ENCODE measurements around the gene FAP. TPM values are rescaled to one million over a fixed set of nuclear protein-coding genes. Genes with fewer than 3 reads are reported as not detected.

Gene FAP
- total RNA-seq, 1 donor = 207 TPM

GRCh38 chr2:162166745-162167144 lies 76.5 kb downstream of the FAP start:
- no peak for TF ChIP-seq CTCF (IDR thresholded peaks at IDR 0.05; ENCODE audit: insufficient read depth, low read depth, low read length)
- H3K4me3 ChIP-seq (ENCODE audit: low read depth, low read length) = no peak overlapping the region
- no peak for DNase-seq (ENCODE audit: low read depth)

- no peak overlapping the region for H3K4me3 ChIP-seq (ENCODE audit: low read depth, low read length)
- no peak for DNase-seq (ENCODE audit: low read depth)
- TF ChIP-seq CTCF (IDR thresholded peaks at IDR 0.05; ENCODE audit: insufficient read depth, low read depth, low read length) = no peak
These were observed 77.1 kb downstream of the FAP start for GRCh38 chr2:162166174-162166573.

DNA sequence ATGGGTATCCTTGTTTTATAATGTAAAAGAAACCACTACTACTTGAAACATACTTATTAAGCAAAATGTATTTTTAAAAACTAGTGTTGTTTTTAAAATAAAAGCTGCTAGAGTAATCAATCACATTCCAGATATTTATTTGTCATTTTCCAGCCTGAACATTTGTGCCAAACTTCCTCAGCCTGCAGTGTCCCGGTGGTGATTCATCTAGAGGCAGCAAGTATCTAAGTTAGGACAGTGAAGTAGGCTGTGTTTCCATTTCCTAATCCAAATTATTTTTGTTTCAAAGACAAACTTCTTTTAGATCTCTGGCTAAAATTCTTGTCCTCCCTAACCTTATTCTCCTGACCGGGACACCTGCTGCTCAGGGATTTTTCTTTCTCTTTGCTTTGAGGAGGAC lies 78.4 kb downstream of the FAP start:
- DNase-seq (ENCODE audit: low read depth) = no peak
- TF ChIP-seq CTCF (IDR thresholded peaks at IDR 0.05; ENCODE audit: insufficient read depth, low read depth, low read length) = no peak
- H3K4me3 ChIP-seq (ENCODE audit: low read depth, low read length) = no peak overlapping the region

DNA sequence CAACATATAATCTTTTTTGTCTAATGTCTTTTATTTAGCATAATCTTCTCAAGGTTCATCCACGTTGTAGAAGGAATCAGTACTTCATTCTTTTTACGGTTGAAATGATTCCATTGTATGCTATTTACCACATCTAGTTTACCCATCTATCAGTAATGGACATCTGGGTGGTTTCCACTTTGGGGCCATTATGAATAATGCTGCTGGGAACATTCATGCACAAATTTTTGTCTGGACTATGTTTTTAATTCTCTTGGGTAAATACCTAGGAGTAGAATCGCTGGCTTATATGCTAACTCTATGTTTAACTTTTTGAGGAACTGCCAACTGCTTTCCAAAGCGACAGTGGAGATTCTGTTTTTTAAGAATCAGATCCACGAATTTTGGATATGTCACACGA lies 83.8 kb downstream of the FAP start:
- TF ChIP-seq CTCF (IDR thresholded peaks at IDR 0.05; ENCODE audit: insufficient read depth, low read depth, low read length) = no peak
- no peak overlapping the region for H3K4me3 ChIP-seq (ENCODE audit: low read depth, low read length)
- no peak for DNase-seq (ENCODE audit: low read depth)

- TF ChIP-seq CTCF (IDR thresholded peaks at IDR 0.05; ENCODE audit: insufficient read depth, low read depth, low read length) = no peak
- no peak for DNase-seq (ENCODE audit: low read depth)
- no peak overlapping the region for H3K4me3 ChIP-seq (ENCODE audit: low read depth, low read length)
These were observed 87.1 kb downstream of the FAP start for GRCh38 chr2:162156149-162156548.

GRCh38 chr2:162155093-162155492 lies 88.2 kb downstream of the FAP start:
- TF ChIP-seq CTCF (IDR thresholded peaks at IDR 0.05; ENCODE audit: insufficient read depth, low read depth, low read length) = peak; percentile 28
- no peak for DNase-seq (ENCODE audit: low read depth)
- no peak overlapping the region for H3K4me3 ChIP-seq (ENCODE audit: low read depth, low read length)

DNA sequence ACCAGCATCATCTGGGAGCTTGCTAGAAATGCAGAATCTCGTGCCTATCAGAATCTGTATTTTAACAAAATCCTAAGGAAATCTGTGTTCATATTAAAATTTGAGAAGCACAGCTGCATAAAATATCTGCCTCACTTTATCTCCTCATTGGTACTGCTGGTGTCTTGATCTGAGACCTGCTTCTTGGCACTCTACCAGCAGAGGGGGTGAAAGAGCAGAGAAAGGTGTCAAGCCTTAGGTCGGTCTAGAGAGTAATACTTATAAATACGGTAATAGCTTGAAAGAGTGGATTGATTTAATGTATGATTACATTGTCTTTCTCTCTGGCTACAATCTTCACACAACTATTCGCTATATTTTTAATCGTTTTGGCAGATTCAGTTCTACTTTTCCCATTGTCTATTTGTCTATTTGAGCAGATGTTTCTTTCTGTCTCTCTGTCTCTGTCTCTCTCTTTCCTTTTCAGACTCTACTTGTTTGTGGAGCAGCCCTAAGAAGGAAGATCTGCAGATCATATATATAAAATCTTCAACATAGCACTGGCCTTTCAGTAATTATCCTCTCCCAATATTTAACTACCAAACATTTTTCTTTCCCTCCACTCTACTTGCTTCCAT lies 89.5 kb downstream of the FAP start:
- peak; percentile 86 for TF ChIP-seq CTCF (IDR thresholded peaks at IDR 0.05; ENCODE audit: insufficient read depth, low read depth, low read length)
- no peak overlapping the region for H3K4me3 ChIP-seq (ENCODE audit: low read depth, low read length)
- DNase-seq (ENCODE audit: low read depth) = peak; percentile 63
